Neural progenitor cell (in vitro differentiated cells): ENCODE data around the gene KLHL7. TPM values are rescaled to one million over a fixed set of nuclear protein-coding genes. Genes with fewer than 3 reads are reported as not detected.

ENCODE experiments used
- DNase-seq: peaks from one replicate; pipeline ENCODE4 v3.0.0-alpha.2; 2016; ENCODE audit warnings: low spot score
- H2AFZ ChIP-seq: fragments of 200-600 bp; sonication (generic); replicated peaks from 2 replicates; pipeline ENCODE4 v1.6.1; 2016; ENCODE audit warnings: antibody characterized with exemption
- H3F3A ChIP-seq: fragments of 200-600 bp; sonication (generic); 2 replicates; pipeline ENCODE4 v1.6.1; 2016; ENCODE audit warnings: antibody characterized with exemption, low read depth
- H3K27ac ChIP-seq: fragments of 200-600 bp; sonication (generic); 2 replicates; pipeline ENCODE4 v1.5.1; 2016; ENCODE audit warnings: mild to moderate bottlenecking
- H3K27me3 ChIP-seq: fragments of 200-600 bp; sonication (generic); 2 replicates; pipeline ENCODE4 v1.6.1; 2016; ENCODE audit warnings: mild to moderate bottlenecking, moderate library complexity
- H3K36me3 ChIP-seq: fragments of 200-600 bp; sonication (generic); 2 replicates; pipeline ENCODE4 v1.5.1; 2016
- H3K4me1 ChIP-seq: fragments of 200-600 bp; sonication (generic); 2 replicates; pipeline ENCODE4 v1.6.1; 2016; ENCODE audit warnings: mixed run types
- H3K4me2 ChIP-seq: fragments of 200-600 bp; sonication (generic); 2 replicates; pipeline ENCODE4 v1.6.1; 2016
- H3K4me3 ChIP-seq: fragments of 200-600 bp; sonication (generic); 2 replicates; pipeline ENCODE4 v1.5.1; 2016
- H3K79me2 ChIP-seq: fragments of 200-600 bp; sonication (generic); 2 replicates; pipeline ENCODE4 v1.6.1; 2016; ENCODE audit warnings: low read depth
- H3K9ac ChIP-seq: fragments of 200-600 bp; sonication (generic); 2 replicates; pipeline ENCODE4 v1.6.1; 2016
- H3K9me3 ChIP-seq: fragments of 200-600 bp; sonication (generic); 2 replicates; pipeline ENCODE4 v1.5.1; 2016; ENCODE audit warnings: low read depth
- H4K20me1 ChIP-seq: fragments of 200-600 bp; sonication (generic); 2 replicates; pipeline ENCODE4 v1.6.1; 2016; ENCODE audit warnings: low read depth
- H3K27ac Mint-ChIP-seq: 3 replicates; pipeline ENCODE4 v1.8.0; 2021; ENCODE audit warnings: mixed read lengths
- H3K27me3 Mint-ChIP-seq: 2 replicates; pipeline ENCODE4 v1.8.0; 2022; ENCODE audit warnings: low read depth, mild to moderate bottlenecking, inconsistent platforms, moderate library complexity, mixed read lengths; ENCODE audit not compliant: insufficient read depth
- H3K36me3 Mint-ChIP-seq: 3 replicates; pipeline ENCODE4 v1.8.0; 2021; ENCODE audit warnings: mixed read lengths
- H3K4me1 Mint-ChIP-seq: 3 replicates; pipeline ENCODE4 v1.8.0; 2021; ENCODE audit warnings: mixed read lengths
- H3K4me3 Mint-ChIP-seq: 3 replicates; pipeline ENCODE4 v1.8.0; 2021; ENCODE audit warnings: mild to moderate bottlenecking, moderate library complexity, mixed read lengths
- H3K9me3 Mint-ChIP-seq: 3 replicates; pipeline ENCODE4 v1.8.0; 2020; ENCODE audit warnings: mixed read lengths
- EZH2 ChIP-seq: fragments of 200-600 bp; sonication (generic); IDR thresholded peaks from 2 replicates; pipeline ENCODE4 v1.6.1; 2017; ENCODE audit warnings: antibody characterized with exemption, mild to moderate bottlenecking, moderate library complexity
- EZH2phosphoT487 ChIP-seq: fragments of 200-600 bp; sonication (generic); IDR thresholded peaks from 2 replicates; pipeline ENCODE4 v1.6.1; 2017; ENCODE audit warnings: antibody characterized with exemption
- total RNA-seq: library from RNA; depleted of rRNA; stranded (reverse); fragments of >200 nt; gene quantifications from 2 replicates; pipeline ENCODE4 v1.2.3, GENCODE V29; 2015; ENCODE audit warnings: low replicate concordance
- TF ChIP-seq, protein P1 (sequence below): fragments of 200-600 bp; sonication (generic); IDR thresholded peaks from 2 replicates; pipeline ENCODE4 v1.5.1; 2017; ENCODE audit warnings: antibody characterized with exemption, mild to moderate bottlenecking

KLHL7 gene
- total RNA-seq, 1 donor from 2014 or later, result 117 TPM

DNA sequence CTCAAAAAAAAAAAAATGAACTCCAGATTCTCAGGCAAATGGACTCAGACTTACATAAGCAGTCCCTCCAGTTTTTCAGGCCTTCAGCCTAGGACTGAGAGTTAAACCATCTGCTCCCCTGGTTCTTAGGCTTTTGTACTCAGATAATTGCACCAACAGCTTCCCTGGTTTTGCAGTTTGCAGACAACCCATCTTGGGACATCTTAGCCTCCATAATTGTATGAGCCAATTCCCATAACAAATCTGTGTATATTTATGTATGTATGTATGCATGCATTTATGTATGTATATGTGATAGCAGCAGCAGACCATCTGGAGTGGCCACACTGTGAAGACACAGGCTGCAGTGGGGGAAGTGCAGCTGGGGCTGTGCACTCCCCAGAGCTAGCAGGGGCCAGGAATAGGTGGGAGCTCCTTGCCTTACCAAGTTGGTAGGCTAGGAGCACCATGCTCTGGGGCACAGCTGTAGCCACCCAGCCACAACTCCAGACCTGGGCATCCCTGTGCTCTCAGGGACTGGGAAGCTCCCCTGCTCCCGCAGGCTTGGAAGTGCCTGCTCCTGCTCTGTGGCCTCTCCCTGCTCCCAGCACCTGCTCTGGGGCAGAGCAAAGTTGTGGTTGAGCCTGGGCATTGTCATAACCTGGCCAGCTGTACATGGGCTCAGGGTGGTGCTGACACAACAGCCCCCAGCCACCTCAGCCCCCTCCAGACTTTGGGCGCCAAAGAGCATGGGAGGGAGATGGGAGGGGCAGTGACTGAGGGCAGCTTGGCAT lies 8.9 kb upstream of the KLHL7 start:
- no peak for DNase-seq
- Mint-ChIP-seq H3K27me3 (no peaks in the 10 kb centered on the region), H3K4me1 (no peaks in the 10 kb centered on the region), H3K4me3 (no peak overlapping the region), H3K9me3 (no peaks in the 10 kb centered on the region), H3K27ac (no peak overlapping the region), H3K36me3 (no peaks in the 10 kb centered on the region)
- no peaks in the 10 kb centered on the region for H3K27me3 ChIP-seq
- H3K36me3 ChIP-seq, result no peaks in the 10 kb centered on the region
- no peaks in the 10 kb centered on the region for H3K79me2 ChIP-seq
- no peaks in the 10 kb centered on the region for H4K20me1 ChIP-seq
- no peaks in the 10 kb centered on the region for H3K9me3 ChIP-seq
- H2AFZ ChIP-seq, result no peak overlapping the region
- H3K9ac ChIP-seq, result no peak overlapping the region
- H3K4me2 ChIP-seq, result no peak overlapping the region
- H3K4me1 ChIP-seq, result no peaks in the 10 kb centered on the region
- TF ChIP-seq EZH2phosphoT487, result no peak
- no peaks in the 10 kb centered on the region for H3F3A ChIP-seq
- no peak overlapping the region for H3K27ac ChIP-seq
- no peak overlapping the region for H3K4me3 ChIP-seq

- TF ChIP-seq EZH2, result no peak
- TF ChIP-seq EZH2phosphoT487, result no peak
- TF ChIP-seq, protein P1, sequence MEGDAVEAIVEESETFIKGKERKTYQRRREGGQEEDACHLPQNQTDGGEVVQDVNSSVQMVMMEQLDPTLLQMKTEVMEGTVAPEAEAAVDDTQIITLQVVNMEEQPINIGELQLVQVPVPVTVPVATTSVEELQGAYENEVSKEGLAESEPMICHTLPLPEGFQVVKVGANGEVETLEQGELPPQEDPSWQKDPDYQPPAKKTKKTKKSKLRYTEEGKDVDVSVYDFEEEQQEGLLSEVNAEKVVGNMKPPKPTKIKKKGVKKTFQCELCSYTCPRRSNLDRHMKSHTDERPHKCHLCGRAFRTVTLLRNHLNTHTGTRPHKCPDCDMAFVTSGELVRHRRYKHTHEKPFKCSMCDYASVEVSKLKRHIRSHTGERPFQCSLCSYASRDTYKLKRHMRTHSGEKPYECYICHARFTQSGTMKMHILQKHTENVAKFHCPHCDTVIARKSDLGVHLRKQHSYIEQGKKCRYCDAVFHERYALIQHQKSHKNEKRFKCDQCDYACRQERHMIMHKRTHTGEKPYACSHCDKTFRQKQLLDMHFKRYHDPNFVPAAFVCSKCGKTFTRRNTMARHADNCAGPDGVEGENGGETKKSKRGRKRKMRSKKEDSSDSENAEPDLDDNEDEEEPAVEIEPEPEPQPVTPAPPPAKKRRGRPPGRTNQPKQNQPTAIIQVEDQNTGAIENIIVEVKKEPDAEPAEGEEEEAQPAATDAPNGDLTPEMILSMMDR, result no peak
- Histone ChIP-seq H3K9ac (no peak overlapping the region), H3K36me3 (no peaks in the 10 kb centered on the region), H3K27ac (no peak overlapping the region), H3F3A (no peaks in the 10 kb centered on the region), H3K79me2 (no peaks in the 10 kb centered on the region), H3K4me3 (no peak overlapping the region), H2AFZ (no peak overlapping the region), H3K9me3 (no peaks in the 10 kb centered on the region), H3K4me2 (no peak overlapping the region), H3K27me3 (no peaks in the 10 kb centered on the region), H4K20me1 (no peaks in the 10 kb centered on the region), H3K4me1 (no peaks in the 10 kb centered on the region)
- Mint-ChIP-seq H3K4me1 (no peaks in the 10 kb centered on the region), H3K27me3 (no peaks in the 10 kb centered on the region), H3K27ac (no peak overlapping the region), H3K4me3 (no peak overlapping the region), H3K36me3 (peaks cover 8% of the 10 kb centered on the region), H3K9me3 (no peaks in the 10 kb centered on the region)
- DNase-seq, result no peak
Observed at GRCh38 chr7:23098029-23098428, 7.6 kb upstream of the KLHL7 start.

DNA sequence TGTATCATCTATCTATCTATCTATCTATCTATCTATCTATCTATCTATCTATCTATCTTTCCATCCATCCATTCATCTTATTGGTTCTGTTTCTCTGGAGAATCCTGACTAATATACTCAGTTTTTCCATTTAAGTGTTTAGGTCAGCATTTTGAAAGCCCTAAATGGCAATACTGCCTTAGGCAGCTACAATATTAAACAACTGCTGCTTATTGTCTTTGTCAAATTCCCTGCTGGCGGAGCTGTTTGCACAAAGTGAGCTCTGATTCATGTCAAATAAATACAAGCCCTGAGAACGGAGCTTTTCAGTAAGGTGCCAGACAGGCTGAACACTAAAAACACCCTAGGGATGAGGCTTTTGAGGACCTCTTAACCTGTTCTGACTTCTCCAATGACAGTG lies 7.1 kb upstream of the KLHL7 start:
- Histone ChIP-seq H3F3A (no peaks in the 10 kb centered on the region), H3K79me2 (no peaks in the 10 kb centered on the region), H3K9me3 (no peaks in the 10 kb centered on the region), H3K4me3 (no peak overlapping the region), H3K36me3 (no peaks in the 10 kb centered on the region), H3K4me1 (no peaks in the 10 kb centered on the region), H3K27me3 (no peaks in the 10 kb centered on the region), H3K4me2 (no peak overlapping the region), H3K9ac (no peak overlapping the region), H4K20me1 (no peaks in the 10 kb centered on the region), H2AFZ (no peak overlapping the region), H3K27ac (no peak overlapping the region)
- Mint-ChIP-seq H3K27ac (no peak overlapping the region), H3K27me3 (no peaks in the 10 kb centered on the region), H3K4me3 (no peak overlapping the region), H3K36me3 (peaks cover 8% of the 10 kb centered on the region), H3K4me1 (no peaks in the 10 kb centered on the region), H3K9me3 (no peaks in the 10 kb centered on the region)
- TF ChIP-seq EZH2 (no peak), EZH2phosphoT487 (no peak)
- TF ChIP-seq, protein P1, result no peak
- no peak for DNase-seq

GRCh38 chr7:23100697-23101096 lies 4.9 kb upstream of the KLHL7 start:
- no peaks in the 10 kb centered on the region for H3K4me1 ChIP-seq
- no peaks in the 10 kb centered on the region for H4K20me1 ChIP-seq
- peaks cover 7% of the 10 kb centered on the region for H3K79me2 ChIP-seq
- no peak overlapping the region for H3K27ac ChIP-seq
- Mint-ChIP-seq H3K4me1 (no peaks in the 10 kb centered on the region), H3K36me3 (peaks cover 8% of the 10 kb centered on the region), H3K9me3 (no peaks in the 10 kb centered on the region), H3K27ac (no peak overlapping the region), H3K4me3 (no peak overlapping the region), H3K27me3 (peaks cover 3% of the 10 kb centered on the region)
- no peak overlapping the region for H3K9ac ChIP-seq
- H3K4me3 ChIP-seq, result no peak overlapping the region
- H2AFZ ChIP-seq, result no peak overlapping the region
- peaks cover 1% of the 10 kb centered on the region for H3F3A ChIP-seq
- no peak overlapping the region for H3K4me2 ChIP-seq
- no peaks in the 10 kb centered on the region for H3K9me3 ChIP-seq
- no peaks in the 10 kb centered on the region for H3K27me3 ChIP-seq
- no peak for TF ChIP-seq EZH2phosphoT487
- TF ChIP-seq, protein P1, result peak; percentile 48
- no peaks in the 10 kb centered on the region for H3K36me3 ChIP-seq
- DNase-seq, result peak; percentile 48
